Upper lobe of left lung (tissue), 6 donors: Measurements from ENCODE around the gene KLF7. TPM values are rescaled to one million over a fixed set of nuclear protein-coding genes. Genes with fewer than 3 reads are reported as not detected.
A peak's percentile ranks its signal among the peaks of the same experiment; 100 is the strongest.

Experiments
- ATAC-seq, 2 donors: fragments of 200-7000 bp; cut with Tn5 transposase; one replicate each; pipeline ENCODE4 v1.9.1; 2022; ENCODE audit warnings: mild to moderate bottlenecking in 2 of 2, moderate library complexity in 2 of 2; ENCODE audit not compliant: low FRiP score in 2 of 2
- DNase-seq, 2 donors: peaks; one replicate each; pipeline ENCODE4 v3.0.0-alpha.2; 2019 to 2020
- H3K27ac ChIP-seq, 4 donors: fragments of 200-600 bp; sonication (generic); one replicate each; pipeline ENCODE4 v1.5.1; 2016 to 2019
- H3K27me3 ChIP-seq, 4 donors: fragments of 200-600 bp; sonication (generic); one replicate each; pipeline ENCODE4 v1.5.1; 2017 to 2019
- H3K36me3 ChIP-seq, 4 donors: fragments of 200-600 bp; sonication (generic); one replicate each; pipeline ENCODE4 v1.5.1; 2016 to 2019
- H3K4me1 ChIP-seq, 4 donors: fragments of 200-600 bp; sonication (generic); one replicate each; pipeline ENCODE4 v1.5.1; 2018 to 2019
- H3K4me3 ChIP-seq, 4 donors: fragments of 200-600 bp; sonication (generic); one replicate each; pipeline ENCODE4 v1.5.1; 2017 to 2019; ENCODE audit warnings: mild to moderate bottlenecking in 2 of 4, moderate library complexity in 1 of 4
- H3K9me3 ChIP-seq, 4 donors: fragments of 200-600 bp; sonication (generic); one replicate each; pipeline ENCODE4 v1.5.1; 2018 to 2019
- CTCF ChIP-seq, 6 experiments: fragments of 450-650 bp in 4 of 6; fragments of 200-600 bp in 2 of 6; sonication (generic) in 2 of 6; IDR thresholded peaks; one replicate each; pipeline ENCODE4 v1.5.1; 2016 to 2019; ENCODE audit warnings: antibody characterized with exemption in 6 of 6
- EP300 ChIP-seq, 4 donors: sonication (generic); formaldehyde crosslinking; IDR thresholded peaks; one replicate each; pipeline ENCODE4 v1.5.1; 2017; ENCODE audit warnings: antibody characterized with exemption in 4 of 4, control low read depth in 2 of 4
- POLR2A ChIP-seq, 4 donors: fragments of 450-650 bp; IDR thresholded peaks; one replicate each; pipeline ENCODE4 v1.5.1; 2016 to 2017; ENCODE audit warnings: antibody characterized with exemption in 4 of 4, mild to moderate bottlenecking in 2 of 4
- POLR2AphosphoS5 ChIP-seq, 2 donors: sonication (generic); formaldehyde crosslinking; IDR thresholded peaks; one replicate each; pipeline ENCODE4 v1.5.1; 2017; ENCODE audit warnings: antibody characterized with exemption in 2 of 2
- WGBS, 2 donors: methylation state at CpG; one replicate each; pipeline ENCODE4 v1.1.5; 2017 to 2018; 5-methylcytosine and 5-hydroxymethylcytosine counted together
- total RNA-seq, 6 donors: library from RNA; depleted of rRNA in 4 of 6; stranded (reverse); fragments of >200 nt in 4 of 6; gene quantifications; one replicate each; pipeline versions ENCODE4 v1.1.0 to v1.2.1, GENCODE V29; 2016 to 2021
- donor health status: DM: no; HTN: no; CAD: no; lungs with moderate emphysema.
- donor health status: DM: no; HTN: yes; CAD: no; lungs with severe emphysema.

Gene KLF7
- total RNA-seq, 6 donors from 2014 or later, result 15.4 to 50.5 (median 22.4) TPM

GRCh38 chr2:207044379-207045362, 121.1 kb downstream of the KLF7 start:
- Histone ChIP-seq H3K4me1 (peaks cover 0 to 15% (median 7%) of the 10 kb centered on the region in 4 donors), H3K9me3 (no peaks in the 10 kb centered on the region), H3K4me3 (no peak overlapping the region), H3K36me3 (no peaks in the 10 kb centered on the region), H3K27me3 (no peaks in the 10 kb centered on the region), H3K27ac (no peak overlapping the region)
- ATAC-seq (no peak), DNase-seq (no peak)
- TF ChIP-seq POLR2A (IDR thresholded peaks at IDR 0.05), result no peak
- TF ChIP-seq POLR2AphosphoS5 (IDR thresholded peaks at IDR 0.05), result no peak
- TF ChIP-seq CTCF (IDR thresholded peaks at IDR 0.05), result no peak
- no peak for TF ChIP-seq EP300 (IDR thresholded peaks at IDR 0.05)
- WGBS, 2 donors, result 87 to 89% methylated on average over 13 of the region's 13 CpGs

GRCh38 chr2:207042841-207043240, 122.9 kb downstream of the KLF7 start:
- no peak overlapping the region for H3K4me3 ChIP-seq
- no peaks in the 10 kb centered on the region for H3K27me3 ChIP-seq
- H3K4me1 ChIP-seq, result peaks cover 0 to 15% (median 7%) of the 10 kb centered on the region in 4 donors
- ATAC-seq, result no peak
- no peak for DNase-seq
- no peaks in the 10 kb centered on the region for H3K36me3 ChIP-seq
- TF ChIP-seq CTCF (IDR thresholded peaks at IDR 0.05), result no peak
- TF ChIP-seq EP300 (IDR thresholded peaks at IDR 0.05), result no peak
- no peaks in the 10 kb centered on the region for H3K9me3 ChIP-seq
- WGBS, 2 donors, result 83% methylated on average over 1 of the region's 1 CpG
- no peak overlapping the region for H3K27ac ChIP-seq

- no peaks in the 10 kb centered on the region for H3K9me3 ChIP-seq
- no peaks in the 10 kb centered on the region for H3K27me3 ChIP-seq
- no peak overlapping the region for H3K4me3 ChIP-seq
- no peak overlapping the region for H3K27ac ChIP-seq
- peaks cover 0 to 15% (median 7%) of the 10 kb centered on the region in 4 donors for H3K4me1 ChIP-seq
- TF ChIP-seq EP300 (IDR thresholded peaks at IDR 0.05), result no peak
- TF ChIP-seq CTCF (IDR thresholded peaks at IDR 0.05), result no peak
- no peak for DNase-seq
- WGBS, 2 donors, result 64 to 85% methylated on average over 9 of the region's 9 CpGs
- peak in 1 of 2 donors; percentile 40 for ATAC-seq
- H3K36me3 ChIP-seq, result no peaks in the 10 kb centered on the region
These were observed 123.8 kb downstream of the KLF7 start for GRCh38 chr2:207041786-207042554.

- no peaks in the 10 kb centered on the region for H3K27me3 ChIP-seq
- DNase-seq (no peak), ATAC-seq (no peak)
- peak overlapping the region in 1 of 4 donors; percentile 7 for H3K4me3 ChIP-seq
- TF ChIP-seq EP300 (IDR thresholded peaks at IDR 0.05) (no peak), CTCF (IDR thresholded peaks at IDR 0.05) (no peak), POLR2AphosphoS5 (IDR thresholded peaks at IDR 0.05) (no peak), POLR2A (IDR thresholded peaks at IDR 0.05) (no peak)
- no peak overlapping the region for H3K27ac ChIP-seq
- H3K9me3 ChIP-seq, result no peaks in the 10 kb centered on the region
- peaks cover 0 to 15% (median 5%) of the 10 kb centered on the region in 4 donors for H3K4me1 ChIP-seq
- 59 to 68% methylated on average over 10 of the region's 10 CpGs for WGBS, 2 donors
- no peaks in the 10 kb centered on the region for H3K36me3 ChIP-seq
These were observed 124.5 kb downstream of the KLF7 start for GRCh38 chr2:207041279-207041678.
